Mesendoderm (in vitro differentiated cells): ENCODE measurements around the gene GLRA3.
"Not testable (repeated sequence)": the region's sequence is repeated elsewhere in the genome, so short reads cannot be mapped to it uniquely, and the experiment has no call there.

ENCODE experiments used
- DNase-seq: peaks from one replicate; pipeline ENCODE4 v3.0.0; 2013
- H2AK5ac ChIP-seq: 2 replicates; pipeline ENCODE4 v1.6.1; 2013; ENCODE audit warnings: low read length, inconsistent platforms
- H2BK120ac ChIP-seq: 2 replicates; pipeline ENCODE4 v1.6.1; 2013; ENCODE audit warnings: low read depth, mild to moderate bottlenecking, low read length, moderate library complexity, mixed read lengths
- H2BK15ac ChIP-seq: replicated peaks from 2 replicates; pipeline ENCODE4 v1.6.1; 2013; ENCODE audit warnings: low read depth, mild to moderate bottlenecking, moderate library complexity
- H2BK5ac ChIP-seq: 2 replicates; pipeline ENCODE4 v1.6.1; 2013; ENCODE audit warnings: low read length, inconsistent platforms
- H3K18ac ChIP-seq: 2 replicates; pipeline ENCODE4 v1.6.1; 2013; ENCODE audit warnings: mild to moderate bottlenecking, low read length, mixed read lengths
- H3K23ac ChIP-seq: one replicate; pipeline ENCODE4 v1.6.1; 2013; ENCODE audit warnings: low read length
- H3K27ac ChIP-seq: 2 replicates; pipeline ENCODE4 v1.5.1; 2013; ENCODE audit warnings: low read depth, mild to moderate bottlenecking, inconsistent platforms, low read length, moderate library complexity
- H3K27me3 ChIP-seq: 2 replicates; pipeline ENCODE4 v1.6.1; 2013; ENCODE audit warnings: low read length, control low read depth, mild to moderate bottlenecking, inconsistent platforms; ENCODE audit not compliant: insufficient read depth, poor library complexity
- H3K36me3 ChIP-seq: 2 replicates; pipeline ENCODE4 v1.6.1; 2013; ENCODE audit warnings: low read length, inconsistent platforms; ENCODE audit not compliant: control insufficient read depth, insufficient read depth
- H3K4ac ChIP-seq: one replicate; pipeline ENCODE4 v1.6.1; 2013; ENCODE audit warnings: low read depth, mild to moderate bottlenecking, low read length, moderate library complexity
- H3K4me1 ChIP-seq: 2 replicates; pipeline ENCODE4 v1.6.1; 2013; ENCODE audit warnings: low read depth, low read length, inconsistent platforms; ENCODE audit not compliant: control insufficient read depth
- H3K4me2 ChIP-seq: 2 replicates; pipeline ENCODE4 v1.6.1; 2013; ENCODE audit warnings: low read length
- H3K4me3 ChIP-seq: 2 replicates; pipeline ENCODE4 v1.5.1; 2013; ENCODE audit warnings: mild to moderate bottlenecking, low read length
- H3K56ac ChIP-seq: one replicate; pipeline ENCODE4 v1.6.1; 2013; ENCODE audit warnings: low read length
- H3K79me1 ChIP-seq: 2 replicates; pipeline ENCODE4 v1.6.1; 2013; ENCODE audit warnings: low read length, inconsistent platforms
- H3K79me2 ChIP-seq: 2 replicates; pipeline ENCODE4 v1.6.1; 2013; ENCODE audit warnings: mild to moderate bottlenecking, low read length; ENCODE audit not compliant: control insufficient read depth, insufficient read depth
- H3K9ac ChIP-seq: 2 replicates; pipeline ENCODE4 v1.6.1; 2013; ENCODE audit warnings: low read length, inconsistent platforms
- H4K5ac ChIP-seq: one replicate; pipeline ENCODE4 v1.6.1; 2013; ENCODE audit warnings: low read length
- H4K8ac ChIP-seq: one replicate; pipeline ENCODE4 v1.6.1; 2013; ENCODE audit warnings: low read depth, mild to moderate bottlenecking, control low read depth, low read length, moderate library complexity
- WGBS: extraction: QIAGEN DNeasy Blood & Tissue Kit; methylation state at CpG from one replicate; pipeline ENCODE4 v1.1.7; 2013; ENCODE audit warnings: low lambda C conversion rate, missing lambda C conversion rate; ENCODE audit not compliant: insufficient coverage; ENCODE audit errors: extremely low coverage; 5-methylcytosine and 5-hydroxymethylcytosine counted together

GLRA3 gene

DNA sequence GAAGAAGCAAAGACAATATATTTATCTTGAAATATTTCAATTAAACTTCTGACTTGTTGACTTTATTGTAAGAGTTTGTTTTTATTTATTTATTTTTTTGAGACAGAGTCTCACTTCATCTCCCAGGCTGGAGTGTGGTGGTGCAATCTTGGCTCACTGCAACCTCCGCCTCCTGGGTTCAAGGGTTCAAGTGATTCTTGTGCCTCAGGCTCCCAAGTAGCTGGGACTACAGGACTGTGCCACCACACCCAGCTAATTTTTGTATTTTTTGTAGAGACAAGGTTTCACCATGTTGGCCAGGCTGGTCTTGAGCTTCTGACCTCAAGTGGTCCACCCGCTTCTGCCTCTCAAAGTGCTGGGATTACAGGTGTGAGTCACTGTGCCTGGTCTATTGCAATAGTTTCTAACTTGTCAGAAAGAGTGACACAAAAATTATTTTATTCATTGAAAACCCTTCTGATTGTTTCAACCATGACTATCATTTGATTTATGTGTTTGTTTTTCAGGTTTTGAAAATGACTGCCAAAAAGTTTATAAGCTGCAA is 199.1 kb downstream of the GLRA3 start:
- H3K4me2 ChIP-seq, H3K27me3 ChIP-seq, H2BK15ac ChIP-seq, H3K4ac ChIP-seq, H3K79me1 ChIP-seq, DNase-seq, H4K5ac ChIP-seq, H2BK5ac ChIP-seq, H3K4me1 ChIP-seq, H4K8ac ChIP-seq, H3K36me3 ChIP-seq, H3K18ac ChIP-seq, H3K27ac ChIP-seq, H3K4me3 ChIP-seq, H3K23ac ChIP-seq, H3K56ac ChIP-seq, H3K9ac ChIP-seq, H2AK5ac ChIP-seq, H3K79me2 ChIP-seq, H2BK120ac ChIP-seq: not testable (repeated sequence)
- no CpG with 5 or more reads among the region's 2 CpGs for WGBS

GRCh38 chr4:174629265-174629664 is 199.8 kb downstream of the GLRA3 start:
- WGBS: no CpG with 5 or more reads among the region's 2 CpGs
- no peak overlapping the region for H4K5ac ChIP-seq
- no peak overlapping the region for H2AK5ac ChIP-seq
- H3K79me1 ChIP-seq: no peaks in the 10 kb centered on the region
- H3K23ac ChIP-seq: no peak overlapping the region
- no peaks in the 10 kb centered on the region for H3K4me1 ChIP-seq
- no peak overlapping the region for H3K18ac ChIP-seq
- DNase-seq: no peak
- H3K56ac ChIP-seq: no peak overlapping the region
- no peak overlapping the region for H2BK120ac ChIP-seq
- no peak overlapping the region for H2BK5ac ChIP-seq
- no peak overlapping the region for H3K4me3 ChIP-seq
- H3K9ac ChIP-seq: no peak overlapping the region
- H4K8ac ChIP-seq: no peak overlapping the region
- no peak overlapping the region for H3K27ac ChIP-seq
- no peaks in the 10 kb centered on the region for H3K79me2 ChIP-seq
- no peak overlapping the region for H3K4me2 ChIP-seq
- H3K27me3 ChIP-seq: no peaks in the 10 kb centered on the region
- H2BK15ac ChIP-seq: no peak overlapping the region
- H3K36me3 ChIP-seq: no peaks in the 10 kb centered on the region
- no peak overlapping the region for H3K4ac ChIP-seq

GRCh38 chr4:174628191-174628590 is 200.9 kb downstream of the GLRA3 start:
- Histone ChIP-seq H3K23ac (no peak overlapping the region), H2AK5ac (no peak overlapping the region), H3K4me2 (no peak overlapping the region), H4K5ac (no peak overlapping the region), H3K79me2 (no peaks in the 10 kb centered on the region), H3K4me3 (no peak overlapping the region), H3K9ac (no peak overlapping the region), H3K79me1 (no peaks in the 10 kb centered on the region), H3K4me1 (no peaks in the 10 kb centered on the region), H2BK15ac (no peak overlapping the region), H4K8ac (no peak overlapping the region), H3K27me3 (no peaks in the 10 kb centered on the region), H3K56ac (no peak overlapping the region), H3K27ac (no peak overlapping the region), H3K4ac (no peak overlapping the region), H3K36me3 (no peaks in the 10 kb centered on the region), H2BK5ac (no peak overlapping the region), H2BK120ac (no peak overlapping the region), H3K18ac (no peak overlapping the region)
- peak; percentile 11 for DNase-seq
- WGBS: no CpG with 5 or more reads among the region's 7 CpGs

DNA sequence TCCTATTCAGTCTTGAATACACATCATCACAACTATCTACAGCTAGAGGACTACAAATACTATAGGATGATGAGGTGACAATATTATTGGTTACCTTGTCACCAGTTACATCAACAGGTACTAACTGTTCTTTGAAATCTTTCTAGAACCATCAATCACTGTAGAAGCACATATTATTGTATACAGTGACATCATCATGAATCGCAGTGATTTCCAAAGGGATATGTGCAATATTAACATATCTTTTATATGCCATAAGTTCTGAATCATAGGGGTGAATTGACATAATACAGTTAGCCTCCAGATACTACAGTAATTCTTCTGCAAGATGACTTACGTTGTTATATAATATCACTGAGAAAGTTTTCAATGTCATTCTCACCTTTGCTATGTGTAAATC is 201.6 kb downstream of the GLRA3 start:
- Histone ChIP-seq H2BK120ac (no peak overlapping the region), H3K36me3 (no peaks in the 10 kb centered on the region), H3K4me2 (no peak overlapping the region), H3K27me3 (no peaks in the 10 kb centered on the region), H3K4me3 (no peak overlapping the region), H3K79me1 (no peaks in the 10 kb centered on the region), H3K4ac (no peak overlapping the region), H4K8ac (no peak overlapping the region), H3K79me2 (no peaks in the 10 kb centered on the region), H3K9ac (no peak overlapping the region), H3K4me1 (no peaks in the 10 kb centered on the region), H2AK5ac (no peak overlapping the region), H3K23ac (no peak overlapping the region), H3K56ac (no peak overlapping the region), H2BK5ac (no peak overlapping the region), H4K5ac (no peak overlapping the region), H3K27ac (no peak overlapping the region), H3K18ac (no peak overlapping the region), H2BK15ac (no peak overlapping the region)
- WGBS: no CpG with 5 or more reads among the region's 2 CpGs
- no peak for DNase-seq

DNA sequence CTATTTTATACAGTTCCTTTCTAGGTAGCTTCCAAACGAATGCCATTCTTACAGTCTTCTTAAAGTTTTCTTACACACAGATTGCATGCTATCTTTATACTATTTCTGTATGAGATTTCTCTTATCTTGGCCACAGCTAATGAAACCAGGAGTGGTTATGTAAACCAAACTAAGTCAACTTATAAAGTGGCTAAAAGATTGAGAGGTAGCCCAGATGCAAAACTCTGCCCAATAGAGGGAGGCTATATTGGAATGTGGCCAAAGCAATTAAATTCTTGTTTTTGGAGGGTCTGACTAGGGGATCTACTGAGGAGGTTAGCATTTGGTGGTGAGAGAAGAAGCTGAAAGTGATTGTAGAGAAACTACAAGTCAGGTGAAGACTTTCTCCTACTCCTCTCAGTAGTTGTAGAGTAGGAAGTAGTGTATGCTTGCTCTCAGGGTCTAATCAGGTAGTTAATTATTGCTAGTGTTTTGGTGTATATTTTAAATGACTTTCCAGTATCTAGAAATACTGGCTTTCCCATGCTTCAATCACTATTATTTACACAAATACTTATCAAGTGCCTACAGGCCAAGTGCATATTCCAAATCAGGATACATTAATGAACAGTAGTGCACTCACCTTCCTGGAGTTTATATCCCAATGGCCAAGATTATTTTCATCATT is 202.6 kb downstream of the GLRA3 start:
- no peak overlapping the region for H4K8ac ChIP-seq
- no peak overlapping the region for H3K27ac ChIP-seq
- no peaks in the 10 kb centered on the region for H3K36me3 ChIP-seq
- no peak overlapping the region for H3K4me3 ChIP-seq
- H3K79me1 ChIP-seq: no peaks in the 10 kb centered on the region
- no CpG with 5 or more reads among the region's 1 CpG for WGBS
- H3K18ac ChIP-seq: no peak overlapping the region
- H3K9ac ChIP-seq: no peak overlapping the region
- H2BK5ac ChIP-seq: no peak overlapping the region
- H2AK5ac ChIP-seq: no peak overlapping the region
- H3K27me3 ChIP-seq: no peaks in the 10 kb centered on the region
- no peak for DNase-seq
- no peak overlapping the region for H2BK15ac ChIP-seq
- H3K4me1 ChIP-seq: no peaks in the 10 kb centered on the region
- H4K5ac ChIP-seq: no peak overlapping the region
- no peak overlapping the region for H3K4ac ChIP-seq
- H3K56ac ChIP-seq: no peak overlapping the region
- H3K4me2 ChIP-seq: no peak overlapping the region
- H3K23ac ChIP-seq: no peak overlapping the region
- no peaks in the 10 kb centered on the region for H3K79me2 ChIP-seq
- no peak overlapping the region for H2BK120ac ChIP-seq

DNA sequence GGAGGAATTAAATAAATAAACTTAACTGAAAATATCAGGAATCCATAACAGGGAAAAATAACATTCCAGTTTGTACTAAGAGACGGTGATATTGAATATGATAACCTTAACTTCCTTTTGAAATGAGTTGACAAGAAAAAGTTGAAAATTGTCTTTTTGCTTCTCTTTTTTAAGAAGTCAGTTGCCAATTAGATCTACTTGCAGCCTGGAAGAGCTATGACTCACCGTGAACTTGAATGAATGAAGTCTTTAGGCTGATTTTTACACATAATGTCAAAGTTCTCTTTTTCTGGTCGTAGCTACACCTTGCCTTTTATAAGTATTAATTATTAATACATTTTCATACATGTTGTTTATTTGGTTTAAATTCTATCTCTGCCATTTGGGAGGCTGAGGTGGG is 212.4 kb downstream of the GLRA3 start:
- Histone ChIP-seq H3K18ac (no peak overlapping the region), H3K27me3 (no peaks in the 10 kb centered on the region), H2BK120ac (no peak overlapping the region), H2AK5ac (no peak overlapping the region), H3K4me3 (no peak overlapping the region), H3K36me3 (no peaks in the 10 kb centered on the region), H3K27ac (no peak overlapping the region), H4K8ac (no peak overlapping the region), H3K56ac (no peak overlapping the region), H3K9ac (no peak overlapping the region), H4K5ac (no peak overlapping the region), H3K79me1 (no peaks in the 10 kb centered on the region), H2BK15ac (no peak overlapping the region), H3K4ac (no peak overlapping the region), H3K4me2 (no peak overlapping the region), H2BK5ac (no peak overlapping the region), H3K23ac (no peak overlapping the region), H3K79me2 (no peaks in the 10 kb centered on the region), H3K4me1 (no peaks in the 10 kb centered on the region)
- WGBS: no CpG with 5 or more reads among the region's 3 CpGs
- no peak for DNase-seq
